GM21529 (cell line): ENCODE measurements around the gene SLC38A11.

Source experiments
- ATAC-seq: cut with Tn5 transposase; IDR thresholded peaks from one replicate; pipeline ENCODE4 v1.9.1; 2021; ENCODE audit not compliant: unreplicated experiment

Gene SLC38A11

DNA sequence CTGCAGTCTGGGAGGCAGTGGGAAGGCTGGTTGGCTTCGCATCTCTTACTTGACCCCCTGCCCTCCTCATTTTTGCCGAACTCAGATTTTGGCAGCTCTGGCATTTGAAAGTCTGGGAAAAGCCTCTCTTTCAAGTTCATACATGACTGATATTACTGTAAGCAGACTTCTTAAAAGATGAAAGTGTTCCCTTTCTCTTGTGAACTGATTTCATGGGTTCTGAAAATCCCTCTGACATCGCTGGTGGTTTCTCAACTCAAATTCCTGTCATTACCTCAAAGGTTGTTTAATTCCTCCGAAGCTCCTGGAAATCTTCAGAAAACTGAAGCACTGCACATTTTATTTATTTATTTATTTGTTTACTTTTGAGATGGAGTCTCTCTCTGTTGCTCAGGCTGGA, 16.9 kb upstream of the SLC38A11 start:
- no peak for ATAC-seq

- no peak for ATAC-seq
Observed at GRCh38 chr2:164969909-164970690, 14.8 kb upstream of the SLC38A11 start.

DNA sequence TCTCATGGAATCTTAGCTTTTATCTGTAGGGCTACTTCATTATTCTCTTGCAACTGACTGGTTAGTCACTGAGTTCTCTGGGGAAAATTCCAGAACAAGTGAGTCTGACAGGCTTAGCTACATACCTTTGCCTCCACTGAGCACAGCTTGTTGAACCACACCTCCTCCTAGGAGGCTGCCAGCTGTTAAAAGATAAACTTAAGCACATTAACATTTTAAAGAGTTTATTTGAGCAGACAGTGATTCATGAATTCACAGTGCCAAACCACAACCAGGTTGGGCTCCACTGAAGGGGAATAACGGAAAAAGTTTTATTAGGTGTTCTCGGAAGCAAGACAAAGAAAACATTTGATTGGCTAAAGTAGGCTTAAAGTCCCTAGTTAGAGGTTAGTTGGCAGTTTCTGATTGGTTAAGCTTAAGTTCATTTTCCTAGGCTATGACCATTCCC, 12.5 kb upstream of the SLC38A11 start:
- no peak for ATAC-seq

- no peak for ATAC-seq
Observed at GRCh38 chr2:164967361-164967760, 12.0 kb upstream of the SLC38A11 start.

DNA sequence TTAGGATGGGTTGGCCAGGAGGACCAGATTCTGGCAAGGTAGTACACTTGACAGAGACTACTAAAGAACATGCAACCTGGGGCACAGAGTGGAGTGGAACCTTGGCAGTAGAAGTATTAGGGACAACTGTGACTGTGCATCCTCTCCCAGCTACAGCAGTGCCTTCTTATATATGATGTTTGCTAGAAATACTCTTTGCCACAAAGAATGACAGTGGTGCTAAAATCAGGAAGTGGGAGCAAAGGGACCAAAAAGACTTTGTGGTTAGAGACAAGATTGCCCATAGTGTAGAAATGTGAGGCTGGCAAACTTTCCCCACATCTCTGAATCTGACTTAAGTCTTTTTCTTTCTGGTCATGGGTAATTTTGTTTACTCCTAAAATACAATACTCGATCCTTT, 9.4 kb upstream of the SLC38A11 start:
- no peak for ATAC-seq

- no peak for ATAC-seq
Observed at GRCh38 chr2:164960159-164960558, 4.8 kb upstream of the SLC38A11 start.

DNA sequence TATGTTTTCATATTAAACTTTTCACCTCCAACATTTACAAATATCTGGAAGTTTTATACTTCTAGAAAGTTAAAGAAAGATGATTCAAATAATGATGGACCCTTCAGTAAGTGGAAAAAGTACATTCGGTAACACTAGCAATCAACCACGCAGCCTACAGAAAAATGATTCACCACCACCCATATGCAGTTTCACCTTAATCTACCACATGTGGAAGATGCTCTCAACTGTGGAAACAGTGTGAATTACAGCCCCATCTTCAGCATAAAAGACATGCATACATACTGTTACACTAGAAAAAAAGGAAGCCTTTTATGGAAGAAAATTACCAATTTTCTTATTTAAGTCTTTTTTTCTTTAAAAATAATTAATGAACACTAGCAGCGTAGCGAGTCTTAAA, 1.1 kb downstream of the SLC38A11 start:
- no peak for ATAC-seq

GRCh38 chr2:164953279-164953678, 2.0 kb downstream of the SLC38A11 start:
- ATAC-seq: no peak

- ATAC-seq: no peak
Observed at GRCh38 chr2:164952057-164952702, 3.1 kb downstream of the SLC38A11 start.

DNA sequence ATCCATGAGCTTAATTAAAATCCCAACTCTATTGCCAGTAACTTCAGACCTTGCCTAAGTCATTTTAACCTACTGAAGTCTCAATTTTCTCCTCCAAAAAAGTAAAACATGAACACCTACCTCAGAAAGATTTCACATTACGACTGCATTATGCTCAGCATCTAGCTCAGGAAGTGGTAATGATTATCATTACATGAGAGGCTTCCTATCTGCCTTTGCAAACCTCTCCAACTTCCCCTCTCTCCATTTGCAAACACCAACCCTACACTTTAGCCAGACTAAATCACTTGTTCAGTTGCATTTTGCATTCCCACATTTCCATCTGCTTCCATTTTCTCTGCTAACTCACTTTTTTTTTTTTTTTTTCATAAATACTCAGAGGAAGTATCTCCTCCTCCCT, 6.8 kb downstream of the SLC38A11 start:
- ATAC-seq: no peak

GRCh38 chr2:164947281-164947680, 8.0 kb downstream of the SLC38A11 start:
- no peak for ATAC-seq

DNA sequence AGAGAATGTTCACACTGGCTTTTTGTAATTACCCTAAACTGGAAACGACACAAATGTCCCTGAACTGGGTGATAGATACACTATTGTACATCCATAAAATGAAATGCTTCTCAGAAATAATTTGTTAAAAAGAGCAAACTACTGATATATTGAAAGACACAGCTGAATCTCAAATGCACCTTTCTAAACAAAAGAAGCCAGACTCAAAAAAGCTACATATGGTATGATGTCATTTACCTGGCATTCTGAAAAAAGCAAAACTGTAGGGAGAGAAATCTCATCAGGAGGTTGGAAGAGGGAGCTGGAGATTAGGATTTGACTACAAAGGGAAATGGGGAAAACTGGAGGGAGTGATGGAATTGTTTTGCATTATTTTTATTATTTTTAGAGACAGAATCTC, 12.0 kb downstream of the SLC38A11 start:
- ATAC-seq: no peak

- no peak for ATAC-seq
Observed at GRCh38 chr2:164937864-164938401, 17.4 kb downstream of the SLC38A11 start.

DNA sequence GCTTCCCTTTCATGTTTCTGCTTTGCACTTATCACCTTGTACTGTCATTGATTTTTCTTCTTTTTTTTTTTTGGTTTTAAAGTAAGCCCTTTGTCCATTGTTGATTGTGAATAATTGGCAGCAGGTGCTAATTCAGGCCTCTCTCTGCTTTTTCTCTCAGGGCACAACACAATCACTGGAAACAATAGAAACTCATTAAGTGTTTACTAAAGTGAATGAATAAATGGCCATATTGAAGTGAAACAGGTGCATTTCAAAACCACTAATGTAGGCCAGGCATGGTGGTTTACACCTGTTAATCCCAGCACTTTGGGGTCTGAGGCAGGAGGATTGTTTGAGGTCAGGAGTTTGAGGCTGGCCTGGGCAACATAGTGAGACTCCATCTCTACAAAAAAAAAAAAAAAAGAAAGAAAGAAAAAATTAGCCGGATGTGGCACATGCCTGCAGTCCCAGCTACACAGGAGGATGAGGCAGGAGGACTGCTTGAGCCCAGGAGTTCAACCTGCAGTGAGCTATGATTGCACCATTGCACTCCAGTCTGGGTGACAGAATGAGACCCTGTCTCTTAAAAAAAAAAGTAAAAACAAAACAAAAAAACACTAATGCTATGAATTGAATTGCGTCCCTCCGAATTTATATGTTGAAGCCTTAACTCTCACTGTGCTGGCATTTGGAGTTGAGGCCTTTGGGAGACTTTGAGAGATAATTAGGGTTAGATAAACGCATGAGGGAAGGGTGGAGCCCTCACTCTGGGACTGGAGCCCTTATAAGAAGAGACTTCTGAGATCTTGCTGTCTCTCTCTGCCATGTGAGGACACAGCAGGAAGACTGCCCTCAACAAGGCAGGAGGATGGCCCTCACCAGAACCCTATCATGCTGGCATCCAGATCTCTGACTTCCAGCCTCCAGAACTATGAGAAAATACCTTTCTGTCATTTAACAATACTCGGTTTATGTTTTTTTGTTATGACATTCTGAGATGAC, 19.9 kb downstream of the SLC38A11 start:
- ATAC-seq: no peak

GRCh38 chr2:164934401-164935117, 20.8 kb downstream of the SLC38A11 start:
- ATAC-seq: no peak

DNA sequence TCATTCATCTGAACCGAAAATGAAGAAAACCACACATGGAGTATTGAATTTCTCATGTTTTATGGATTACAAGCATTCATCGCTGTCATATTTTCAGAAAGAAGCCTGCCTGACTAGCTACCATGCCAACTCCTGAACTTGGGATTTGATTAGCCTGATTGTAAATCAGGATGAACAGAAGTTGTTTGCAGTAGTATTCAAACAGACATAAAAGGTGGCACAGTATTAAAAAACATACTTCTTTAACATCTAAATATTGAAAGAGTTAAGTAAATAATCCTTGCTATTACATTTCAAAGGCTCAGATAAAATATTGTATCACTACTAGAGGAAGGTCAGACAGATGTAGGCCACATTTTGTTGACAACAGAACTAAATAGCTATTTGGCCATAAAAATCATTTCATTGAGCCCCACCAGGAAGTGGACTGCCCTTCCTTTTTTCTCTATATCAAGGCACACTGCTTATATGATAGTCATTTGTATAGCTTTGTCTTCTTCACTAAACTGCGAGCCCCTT, 21.6 kb downstream of the SLC38A11 start:
- no peak for ATAC-seq

DNA sequence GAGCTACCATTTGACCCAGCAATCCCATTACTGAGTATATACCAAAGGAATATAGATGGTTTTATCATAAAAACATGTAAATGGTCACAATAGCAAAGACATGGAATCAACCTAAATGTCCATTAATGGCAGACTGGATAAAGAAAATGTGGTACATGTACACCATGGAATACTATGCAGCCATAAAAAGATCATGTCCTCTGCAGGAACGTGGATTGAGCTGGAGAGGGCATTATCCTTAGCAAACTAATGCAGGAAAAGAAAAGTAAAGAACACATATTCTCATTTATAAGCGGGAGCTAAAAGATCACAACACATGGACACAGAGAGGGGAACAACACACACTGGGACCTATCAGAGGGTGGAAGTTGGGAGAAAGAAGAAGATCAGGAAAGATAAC, 22.9 kb downstream of the SLC38A11 start:
- ATAC-seq: no peak

GRCh38 chr2:164928101-164928673, 27.1 kb downstream of the SLC38A11 start:
- ATAC-seq: no peak

- ATAC-seq: no peak
Observed at GRCh38 chr2:164922134-164922533, 33.2 kb downstream of the SLC38A11 start.

DNA sequence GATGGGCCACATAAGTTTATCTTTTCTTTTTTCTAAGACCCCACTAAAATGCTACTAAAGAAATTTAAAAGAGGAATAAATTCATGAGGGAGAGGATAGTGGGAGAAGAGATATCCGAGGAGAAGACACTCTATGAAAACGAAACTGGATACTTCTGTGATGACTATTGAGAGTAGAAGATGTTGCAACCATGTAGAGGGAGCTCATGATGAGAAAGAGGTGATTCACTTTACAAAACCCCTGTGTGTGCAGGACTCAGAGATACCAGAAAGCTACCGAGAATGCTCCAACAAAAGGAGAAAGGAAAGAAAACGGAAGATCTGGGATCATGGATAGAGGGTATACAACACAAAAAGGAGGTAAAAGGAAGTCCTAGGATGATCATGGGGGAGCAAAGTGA, 34.9 kb downstream of the SLC38A11 start:
- no peak for ATAC-seq
